ENCODE measurements around the gene ST3GAL4. TPM values are rescaled to one million over a fixed set of nuclear protein-coding genes. Genes with fewer than 3 reads are reported as not detected.

Gene ST3GAL4
- total and polyA plus RNA-seq, 10 of the 15 experiments (the other 5 are each of a cell fraction or from before 2014, with no cell fraction given), result 3.8 to 8.1 (median 6.5) TPM; not detected in 2

- TF ChIP-seq NFXL1 (IDR thresholded peaks at IDR 0.05; ENCODE audit: borderline replicate concordance) (no peak), E4F1 (IDR thresholded peaks at IDR 0.05; ENCODE audit: borderline replicate concordance, partially characterized antibody) (no peak), RUNX3 (IDR thresholded peaks at IDR 0.05; ENCODE audit: low read length) (peak; percentile 34; the same call in 1 of the 2 replicates), E2F4 (IDR thresholded peaks at IDR 0.05; ENCODE audit: low read depth, low read length) (no peak), BCL3 (IDR thresholded peaks at IDR 0.05; ENCODE audit: borderline replicate concordance, insufficient read depth, low read depth, low read length, poor library complexity, severe bottlenecking) (peak; percentile 31), JUNB (IDR thresholded peaks at IDR 0.05) (peak; percentile 52), PAX8 (IDR thresholded peaks at IDR 0.05) (no peak), CHD2 (IDR thresholded peaks at IDR 0.05; ENCODE audit: borderline replicate concordance, low read depth, low read length) (no peak), ESRRA (IDR thresholded peaks at IDR 0.05; ENCODE audit: low read length) (no peak), ATF7 (IDR thresholded peaks at IDR 0.05; ENCODE audit: low read depth) (no peak)
Measured at GRCh38 chr11:126340960-126341606, 14.4 kb upstream of the ST3GAL4 start (continued).

All from GM12878 (cell line).